Psoas muscle (tissue), 8 donors: ENCODE results near the gene DNAI7. TPM values are rescaled to one million over a fixed set of nuclear protein-coding genes. Genes with fewer than 3 reads are reported as not detected.

Experiments used
- ATAC-seq, 4 donors: fragments of 200-7000 bp; cut with Tn5 transposase; one replicate each; pipeline ENCODE4 v1.9.1; 2020; ENCODE audit warnings: moderate library complexity in 3 of 4, mild to moderate bottlenecking in 2 of 4
- DNase-seq, 2 donors: peaks; one replicate each; pipeline ENCODE4 v3.0.0-alpha.2; 2020
- H3K27ac ChIP-seq: fragments of 200-600 bp; one replicate; pipeline ENCODE4 v1.8.0; 2022
- H3K27me3 ChIP-seq, 3 donors: fragments of 200-600 bp in 1 of 3; one replicate each; pipeline versions ENCODE4 v1.6.1 to v1.8.0; 2013 to 2022; ENCODE audit warnings: low read length in 2 of 3, mild to moderate bottlenecking in 2 of 3, moderate library complexity in 1 of 3; ENCODE audit not compliant: insufficient read depth in 3 of 3
- H3K36me3 ChIP-seq, 2 donors: fragments of 200-600 bp in 1 of 2; one replicate each; pipeline versions ENCODE4 v1.6.1 to v1.8.0; 2013 to 2022; ENCODE audit warnings: low read depth in 1 of 2, mild to moderate bottlenecking in 1 of 2, moderate library complexity in 1 of 2; ENCODE audit not compliant: insufficient read depth in 1 of 2
- H3K4me1 ChIP-seq: fragments of 200-600 bp; one replicate; pipeline ENCODE4 v1.8.0; 2022
- H3K4me3 ChIP-seq: fragments of 200-600 bp; one replicate; pipeline ENCODE4 v1.8.0; 2022; ENCODE audit warnings: mild to moderate bottlenecking
- H3K9me3 ChIP-seq: fragments of 200-600 bp; one replicate; pipeline ENCODE4 v1.8.0; 2022
- WGBS, 3 donors: extraction: QIAGEN DNeasy Blood & Tissue Kit; methylation state at CpG; one replicate each; pipeline versions ENCODE4 v1.1.6 to v1.1.7; 2013; 5-methylcytosine and 5-hydroxymethylcytosine counted together
- intact Hi-C, 2 donors: fragments of 100-400 bp; cut with DNase I; formaldehyde crosslinking; loops; one replicate each; pipeline versions ENCODE4 v1.11.0 to v1.14.2; 2022
- polyA plus RNA-seq, 3 donors: library from polyadenylated mRNA; stranded (reverse); fragments of 200-250 nt; gene quantifications; one replicate each; pipeline ENCODE4 v1.2.3, GENCODE V29; 2013
- total RNA-seq, 4 donors: library from RNA; stranded (reverse); fragmentation: NEBNext Ultra II Directional in 2 of 4; extraction: Animal tissue kit (Norgen Biotek cat#: 25700) in 2 of 4; gene quantifications; one replicate each; pipeline versions ENCODE4 v1.2.1 to v1.2.4, GENCODE V29; 2021 to 2023
- TF ChIP-seq, protein P1 (sequence below): fragments of 200-600 bp; IDR thresholded peaks from one replicate; pipeline ENCODE4 v1.8.0; 2022; ENCODE audit warnings: antibody characterized with exemption
- donor health status: healthy with polysubstance abuse.
- donor health status: DM: no; HTN: no; CAD: no; lungs with moderate emphysema.
- donor health status: Bipolar disorder and iron deficiency.
- donor health status: healthy.
- donor health status: DM: yes; HTN: yes; CAD: no.
- donor health status: DM: no; HTN: no; CAD: no.
- donor health status: DM: no; HTN: no; CAD: no.
- donor health status: DM: yes; HTN: yes; CAD: no.

DNAI7 gene
- total and polyA plus RNA-seq, 7 donors = 0.06 to 0.74 (median 0.26) TPM; not detected in 2

DNA sequence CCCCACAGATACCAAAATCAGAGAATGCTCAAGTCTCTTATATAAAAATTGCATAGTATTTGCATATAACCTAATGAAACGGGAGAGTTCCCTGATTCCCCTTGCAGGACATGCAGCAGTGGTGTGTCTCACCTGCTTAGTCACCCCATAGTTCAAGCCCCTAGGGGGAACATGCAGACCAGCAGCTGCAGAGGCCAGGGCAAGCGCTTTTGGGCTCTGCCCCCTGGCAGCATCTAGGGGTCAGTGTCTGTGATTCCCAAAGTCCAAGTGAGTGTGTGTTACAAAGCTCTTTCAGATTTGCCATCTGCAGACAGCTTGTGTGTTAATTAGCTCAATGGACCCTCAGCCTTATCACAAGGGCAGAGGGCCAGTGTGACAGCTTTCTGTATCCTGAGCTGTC, 110.1 kb downstream of the DNAI7 start:
- Histone ChIP-seq H3K9me3 (no peaks in the 10 kb centered on the region), H3K27ac (no peak overlapping the region), H3K4me3 (no peak overlapping the region), H3K4me1 (no peaks in the 10 kb centered on the region), H3K27me3 (no peaks in the 10 kb centered on the region), H3K36me3 (no peaks in the 10 kb centered on the region)
- DNase-seq = no peak
- intact Hi-C loops = loop anchor here in 1 of 2 donors (1.0 kb wide), 1 partner anchor 17 kb away; no protein-coding TSS in a partner anchor
- TF ChIP-seq, protein P1, sequence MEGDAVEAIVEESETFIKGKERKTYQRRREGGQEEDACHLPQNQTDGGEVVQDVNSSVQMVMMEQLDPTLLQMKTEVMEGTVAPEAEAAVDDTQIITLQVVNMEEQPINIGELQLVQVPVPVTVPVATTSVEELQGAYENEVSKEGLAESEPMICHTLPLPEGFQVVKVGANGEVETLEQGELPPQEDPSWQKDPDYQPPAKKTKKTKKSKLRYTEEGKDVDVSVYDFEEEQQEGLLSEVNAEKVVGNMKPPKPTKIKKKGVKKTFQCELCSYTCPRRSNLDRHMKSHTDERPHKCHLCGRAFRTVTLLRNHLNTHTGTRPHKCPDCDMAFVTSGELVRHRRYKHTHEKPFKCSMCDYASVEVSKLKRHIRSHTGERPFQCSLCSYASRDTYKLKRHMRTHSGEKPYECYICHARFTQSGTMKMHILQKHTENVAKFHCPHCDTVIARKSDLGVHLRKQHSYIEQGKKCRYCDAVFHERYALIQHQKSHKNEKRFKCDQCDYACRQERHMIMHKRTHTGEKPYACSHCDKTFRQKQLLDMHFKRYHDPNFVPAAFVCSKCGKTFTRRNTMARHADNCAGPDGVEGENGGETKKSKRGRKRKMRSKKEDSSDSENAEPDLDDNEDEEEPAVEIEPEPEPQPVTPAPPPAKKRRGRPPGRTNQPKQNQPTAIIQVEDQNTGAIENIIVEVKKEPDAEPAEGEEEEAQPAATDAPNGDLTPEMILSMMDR = no peak
- 76 to 84% (median 78%) methylated on average over 2 of the region's 2 CpGs for WGBS, 3 donors
- no peak for ATAC-seq

DNA sequence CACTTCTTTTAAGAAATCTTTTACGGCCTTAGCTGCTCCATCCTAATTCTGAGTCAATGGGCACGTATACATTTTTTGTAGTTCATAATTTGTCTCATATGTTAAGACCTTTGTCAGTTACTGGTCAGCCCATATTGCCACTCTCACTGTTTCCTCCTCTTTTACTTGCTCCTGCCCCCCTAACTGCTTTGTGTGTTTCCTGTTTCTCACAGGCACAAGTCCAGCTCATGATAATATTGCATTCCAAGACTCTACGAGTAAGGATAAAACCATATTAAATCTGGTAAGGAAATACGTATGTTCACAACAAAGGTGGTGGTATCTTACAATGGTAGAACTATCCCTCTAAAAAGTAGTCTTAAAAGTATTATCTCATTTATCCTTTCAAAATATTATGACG, 111.7 kb downstream of the DNAI7 start:
- H3K36me3 ChIP-seq = no peaks in the 10 kb centered on the region

DNA sequence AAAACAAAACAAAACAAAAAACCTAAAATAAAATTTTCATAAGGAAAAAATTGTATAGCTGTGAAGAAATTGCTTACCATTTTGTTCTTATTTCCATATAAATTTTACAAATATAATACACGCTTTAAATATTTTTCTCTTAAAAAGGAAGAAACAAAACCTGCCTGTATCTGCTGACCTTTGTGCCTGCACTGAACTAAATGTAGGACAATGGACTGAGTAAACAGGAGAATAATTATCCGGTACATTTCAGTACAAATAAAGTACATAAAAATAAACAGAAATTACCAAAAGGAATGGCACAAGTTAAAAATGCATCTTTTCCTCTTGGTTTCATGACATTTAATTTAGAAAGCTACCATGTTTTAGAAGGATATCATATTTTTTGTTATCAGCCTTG, 112.3 kb downstream of the DNAI7 start:
- Histone ChIP-seq H3K4me3 (no peak overlapping the region), H3K27ac (no peak overlapping the region), H3K4me1 (no peaks in the 10 kb centered on the region), H3K36me3 (no peaks in the 10 kb centered on the region), H3K27me3 (no peaks in the 10 kb centered on the region), H3K9me3 (no peaks in the 10 kb centered on the region)
- TF ChIP-seq, protein P1 = no peak
- intact Hi-C loops = no loop called here
- no peak for DNase-seq
- WGBS, 3 donors = 80 to 86% (median 83%) methylated on average over 2 of the region's 2 CpGs
- no peak for ATAC-seq

More for the DNA sequence above, 111.7 kb downstream of the DNAI7 start:
- DNase-seq (no peak), ATAC-seq (no peak)
- H3K4me1 ChIP-seq = no peaks in the 10 kb centered on the region
- H3K9me3 ChIP-seq = no peaks in the 10 kb centered on the region
- H3K27me3 ChIP-seq = no peaks in the 10 kb centered on the region
- no peak overlapping the region for H3K4me3 ChIP-seq
- intact Hi-C loops = no loop called here
- WGBS, 3 donors = 48 to 53% (median 53%) methylated on average over 5 of the region's 5 CpGs
- no peak overlapping the region for H3K27ac ChIP-seq
- TF ChIP-seq, protein P1 = no peak

DNA sequence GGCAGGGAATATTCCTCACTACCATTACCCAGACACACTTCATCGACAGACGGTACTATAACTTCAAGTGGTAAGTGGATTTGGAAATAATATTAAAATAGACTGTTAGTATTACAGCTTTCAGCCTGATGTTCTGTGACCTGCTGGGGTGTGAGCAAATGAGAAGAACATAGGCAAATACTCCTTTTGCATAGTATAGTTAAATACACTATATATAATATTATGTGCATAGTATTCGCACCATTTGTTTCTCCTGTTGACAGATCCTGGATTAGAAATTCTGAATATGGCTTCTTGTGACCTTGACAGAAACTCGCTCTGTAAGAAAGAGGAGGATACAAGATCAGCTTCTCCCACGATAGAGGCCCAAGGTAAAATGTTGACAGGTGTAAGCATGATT, 115.6 kb downstream of the DNAI7 start:
- H3K4me1 ChIP-seq = no peaks in the 10 kb centered on the region
- DNase-seq = no peak
- no peaks in the 10 kb centered on the region for H3K27me3 ChIP-seq
- no peak overlapping the region for H3K27ac ChIP-seq
- no peak overlapping the region for H3K4me3 ChIP-seq
- H3K36me3 ChIP-seq = no peaks in the 10 kb centered on the region
- no peaks in the 10 kb centered on the region for H3K9me3 ChIP-seq
- 88 to 94% (median 92%) methylated on average over 5 of the region's 5 CpGs for WGBS, 3 donors
- TF ChIP-seq, protein P1 = no peak
- ATAC-seq = no peak
- intact Hi-C loops = no loop called here

DNA sequence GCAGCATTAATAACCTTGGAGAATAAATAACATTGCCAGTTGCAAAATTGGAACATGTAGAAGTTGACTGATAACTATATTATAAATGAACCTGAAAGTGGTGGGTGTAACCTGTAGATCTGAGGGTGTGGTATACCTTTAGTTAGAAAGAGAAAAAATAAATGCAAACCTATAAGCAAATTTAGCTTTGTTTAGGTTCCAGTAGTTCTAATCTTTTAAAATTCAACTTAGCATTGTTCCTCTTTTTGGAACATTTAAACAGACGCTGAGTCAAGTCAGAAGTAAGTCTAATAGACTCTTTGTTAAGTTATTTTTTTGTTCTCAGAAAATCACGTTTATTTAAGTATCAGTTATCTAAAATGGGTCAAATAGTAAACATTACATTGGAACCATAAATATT, 120.0 kb downstream of the DNAI7 start:
- no peak overlapping the region for H3K27ac ChIP-seq
- DNase-seq = no peak
- H3K27me3 ChIP-seq = no peaks in the 10 kb centered on the region

More for the DNA sequence above, 120.0 kb downstream of the DNAI7 start:
- H3K4me3 ChIP-seq = no peak overlapping the region
- no peaks in the 10 kb centered on the region for H3K9me3 ChIP-seq
- TF ChIP-seq, protein P1 = no peak
- no peaks in the 10 kb centered on the region for H3K4me1 ChIP-seq
- intact Hi-C loops = no loop called here
- no peak for ATAC-seq
- H3K36me3 ChIP-seq = no peaks in the 10 kb centered on the region
- 53 to 65% (median 58%) methylated on average over 2 of the region's 2 CpGs for WGBS, 3 donors
